HL-60 (cell line): Measurements from ENCODE around the gene ARFGEF2.

Experiments used
- CTCF ChIP-seq: IDR thresholded peaks from one replicate; pipeline ENCODE4 v1.5.1; 2011; ENCODE audit warnings: low read length, control low read depth, inconsistent platforms; ENCODE audit not compliant: insufficient read depth
- GABPA ChIP-seq: IDR thresholded peaks from 2 replicates; pipeline ENCODE4 v1.6.1; 2012; ENCODE audit warnings: low read depth
- REST ChIP-seq: IDR thresholded peaks from 2 replicates; pipeline ENCODE4 v1.6.1; 2012; ENCODE audit warnings: low read depth; ENCODE audit not compliant: insufficient replicate concordance

GRCh38 chr20:48908656-48909319 is 12.7 kb upstream of the ARFGEF2 start:
- TF ChIP-seq CTCF (no peak), REST (no peak), GABPA (no peak)
